Measurements from ENCODE around the gene CXCL1. TPM values are rescaled to one million over a fixed set of nuclear protein-coding genes. Genes with fewer than 3 reads are reported as not detected.

CXCL1 gene
- total RNA-seq, 1 experiment from 2014 or later = 0.45 TPM

GRCh38 chr4:73859614-73860088 is 9.5 kb upstream of the CXCL1 start:
- TF ChIP-seq CTCF (conservative IDR thresholded peaks at IDR 0.05; ENCODE audit: low read depth, low read length) = no peak
- no peak for TF ChIP-seq EZH2 (IDR thresholded peaks at IDR 0.05; ENCODE audit: borderline replicate concordance, low read depth, low read length, poor library complexity, severe bottlenecking)
- H3K4me3 ChIP-seq (ENCODE audit: low read depth, low read length, poor library complexity, severe bottlenecking) = no peak overlapping the region
- POLR2A ChIA-PET (ENCODE audit: low non-redundant PET) = no interaction called here
- H3K27me3 ChIP-seq (replicated peaks; ENCODE audit: insufficient read depth, low read depth, low read length, poor library complexity) = no peaks in the 10 kb centered on the region
- H3K9me3 ChIP-seq (ENCODE audit: low read depth, low read length, poor library complexity, severe bottlenecking) = no peaks in the 10 kb centered on the region
- intact Hi-C loops (cut with micrococcal nuclease; ENCODE audit: unreplicated experiment) = no loop called here
- CTCF ChIA-PET = no interaction called here
- no TSS peak for BruUV-seq (replicated peaks)
- H3K36me3 ChIP-seq (ENCODE audit: insufficient read depth, low read length, poor library complexity, severe bottlenecking) = no peaks in the 10 kb centered on the region
- no peak for DNase-seq (ENCODE audit: low spot score)
- H3K4me1 ChIP-seq (ENCODE audit: insufficient read depth, low read length, poor library complexity, severe bottlenecking) = no peaks in the 10 kb centered on the region
- H3K27ac ChIP-seq (ENCODE audit: low read depth, low read length, poor library complexity, severe bottlenecking) = no peak overlapping the region

GRCh38 chr4:73860181-73860580 is 9.0 kb upstream of the CXCL1 start:
- ChIA-PET CTCF (no interaction called here), POLR2A (ENCODE audit: low non-redundant PET) (no interaction called here)
- H3K27ac ChIP-seq (ENCODE audit: low read depth, low read length, poor library complexity, severe bottlenecking) = no peak overlapping the region
- no peak for TF ChIP-seq CTCF (conservative IDR thresholded peaks at IDR 0.05; ENCODE audit: low read depth, low read length)
- TF ChIP-seq EZH2 (IDR thresholded peaks at IDR 0.05; ENCODE audit: borderline replicate concordance, low read depth, low read length, poor library complexity, severe bottlenecking) = no peak
- BruUV-seq (replicated peaks) = no TSS peak
- DNase-seq (ENCODE audit: low spot score) = no peak
- no peak overlapping the region for H3K4me3 ChIP-seq (ENCODE audit: low read depth, low read length, poor library complexity, severe bottlenecking)
- H3K4me1 ChIP-seq (ENCODE audit: insufficient read depth, low read length, poor library complexity, severe bottlenecking) = no peaks in the 10 kb centered on the region
- no peaks in the 10 kb centered on the region for H3K9me3 ChIP-seq (ENCODE audit: low read depth, low read length, poor library complexity, severe bottlenecking)
- intact Hi-C loops (cut with micrococcal nuclease; ENCODE audit: unreplicated experiment) = no loop called here
- no peaks in the 10 kb centered on the region for H3K27me3 ChIP-seq (replicated peaks; ENCODE audit: insufficient read depth, low read depth, low read length, poor library complexity)
- no peaks in the 10 kb centered on the region for H3K36me3 ChIP-seq (ENCODE audit: insufficient read depth, low read length, poor library complexity, severe bottlenecking)

- Histone ChIP-seq H3K27ac (ENCODE audit: low read depth, low read length, poor library complexity, severe bottlenecking) (no peak overlapping the region), H3K27me3 (replicated peaks; ENCODE audit: insufficient read depth, low read depth, low read length, poor library complexity) (no peaks in the 10 kb centered on the region), H3K36me3 (ENCODE audit: insufficient read depth, low read length, poor library complexity, severe bottlenecking) (no peaks in the 10 kb centered on the region), H3K9me3 (ENCODE audit: low read depth, low read length, poor library complexity, severe bottlenecking) (no peaks in the 10 kb centered on the region), H3K4me1 (ENCODE audit: insufficient read depth, low read length, poor library complexity, severe bottlenecking) (no peaks in the 10 kb centered on the region), H3K4me3 (ENCODE audit: low read depth, low read length, poor library complexity, severe bottlenecking) (no peak overlapping the region)
- no TSS peak for BruUV-seq (replicated peaks)
- DNase-seq (ENCODE audit: low spot score) = no peak
- TF ChIP-seq CTCF (conservative IDR thresholded peaks at IDR 0.05; ENCODE audit: low read depth, low read length) (no peak), EZH2 (IDR thresholded peaks at IDR 0.05; ENCODE audit: borderline replicate concordance, low read depth, low read length, poor library complexity, severe bottlenecking) (no peak)
- intact Hi-C loops (cut with micrococcal nuclease; ENCODE audit: unreplicated experiment) = no loop called here
- CTCF ChIA-PET = no interaction called here
- POLR2A ChIA-PET (ENCODE audit: low non-redundant PET) = no interaction called here
These were observed 8.3 kb upstream of the CXCL1 start for GRCh38 chr4:73860917-73861316.
